ENCODE results near the gene GNG12. TPM values are rescaled to one million over a fixed set of nuclear protein-coding genes. Genes with fewer than 3 reads are reported as not detected.
A peak's percentile ranks its signal among the peaks of the same experiment; 100 is the strongest.

GNG12 gene
- total RNA-seq = 100 to 1,000 TPM; 146 to 162 TPM
- long read RNA-seq, full-length matches to known transcripts = 284 of 349 reads
- long read RNA-seq, partial matches to known transcripts = 7 of 349 reads
- long read RNA-seq, other reads (novel, unspliced or antisense) = 58 of 349 reads

- intact Hi-C loops (cut with DNase I, micrococcal nuclease) = no loop called here
- peak; percentile 75 to 80 for DNase-seq
- peak; percentile 83 for ATAC-seq
Measured at GRCh38 chr1:67832737-67833601, at the start of gene GNG12. Gene GNG12, minus strand, starts transcription at chr1:67833467. Its CDS starts 125,781 bp downstream, at chr1:67707686.

- ATAC-seq = no peak
- intact Hi-C loops (cut with DNase I, micrococcal nuclease) = no loop called here
- DNase-seq = no peak
Measured at GRCh38 chr1:67882196-67882958, 49.1 kb upstream of the GNG12 start.

- ATAC-seq (peak; percentile 92), DNase-seq (no peak)
- intact Hi-C loops (cut with DNase I, micrococcal nuclease) = no loop called here
Measured at GRCh38 chr1:67880056-67880601, 46.9 kb upstream of the GNG12 start.

- ATAC-seq (no peak), DNase-seq (no peak)
- intact Hi-C loops (cut with DNase I, micrococcal nuclease) = no loop called here
Measured at GRCh38 chr1:67879485-67879884, 46.2 kb upstream of the GNG12 start.

GRCh38 chr1:67874501-67875111 is 41.3 kb upstream of the GNG12 start:
- ATAC-seq (no peak), DNase-seq (no peak)
- intact Hi-C loops (cut with DNase I, micrococcal nuclease) = no loop called here

GRCh38 chr1:67869233-67869632 is 36.0 kb upstream of the GNG12 start:
- intact Hi-C loops (cut with DNase I, micrococcal nuclease) = no loop called here
- ATAC-seq = no peak
- no peak for DNase-seq

GRCh38 chr1:67863637-67864036 is 30.4 kb upstream of the GNG12 start:
- ATAC-seq = no peak
- intact Hi-C loops (cut with DNase I, micrococcal nuclease) = no loop called here
- no peak for DNase-seq

- ATAC-seq (no peak), DNase-seq (no peak)
- intact Hi-C loops (cut with DNase I, micrococcal nuclease) = no loop called here
Measured at GRCh38 chr1:67862685-67863084, 29.4 kb upstream of the GNG12 start.

GRCh38 chr1:67861856-67862516 is 28.7 kb upstream of the GNG12 start:
- DNase-seq = no peak
- ATAC-seq = no peak
- intact Hi-C loops (cut with DNase I, micrococcal nuclease) = no loop called here

- intact Hi-C loops (cut with DNase I, micrococcal nuclease) = no loop called here
- DNase-seq (no peak), ATAC-seq (no peak)
Measured at GRCh38 chr1:67860776-67861175, 27.5 kb upstream of the GNG12 start.

GRCh38 chr1:67856921-67857320 is 23.7 kb upstream of the GNG12 start:
- DNase-seq = no peak
- no peak for ATAC-seq
- intact Hi-C loops (cut with DNase I, micrococcal nuclease) = loop anchor here in 1 of 2 donors (10.0 kb wide), 1 partner anchor 488 kb away; no protein-coding TSS in a partner anchor

- ATAC-seq = no peak
- intact Hi-C loops (cut with DNase I, micrococcal nuclease) = loop anchor here in 1 of 2 donors (10.0 kb wide), 1 partner anchor 489 kb away; no protein-coding TSS in a partner anchor
- no peak for DNase-seq
Measured at GRCh38 chr1:67855961-67856360, 22.7 kb upstream of the GNG12 start.

GRCh38 chr1:67855444-67855843 is 22.2 kb upstream of the GNG12 start:
- no peak for DNase-seq
- intact Hi-C loops (cut with DNase I, micrococcal nuclease) = loop anchor here in 1 of 2 donors (10.0 kb wide), 1 partner anchor 489 kb away; no protein-coding TSS in a partner anchor
- ATAC-seq = no peak

GRCh38 chr1:67853704-67854103 is 20.4 kb upstream of the GNG12 start:
- peak; percentile 64 for ATAC-seq
- intact Hi-C loops (cut with DNase I, micrococcal nuclease) = loop anchor here in 1 of 2 donors (5.0 to 10.0 kb wide), 2 partner anchors 259 to 491 kb away; no protein-coding TSS in a partner anchor

GRCh38 chr1:67851800-67852199 is 18.5 kb upstream of the GNG12 start:
- DNase-seq (no peak), ATAC-seq (no peak)
- intact Hi-C loops (cut with DNase I, micrococcal nuclease) = loop anchor here in 1 of 2 donors (5.0 to 10.0 kb wide), 2 partner anchors 261 to 493 kb away; no protein-coding TSS in a partner anchor

More at GRCh38 chr1:67853704-67854103, 20.4 kb upstream of the GNG12 start:
- peak in 1 of 2 donors; percentile 62 for DNase-seq

GRCh38 chr1:67850611-67851075 is 17.4 kb upstream of the GNG12 start:
- intact Hi-C loops (cut with DNase I, micrococcal nuclease) = loop anchor here in 1 of 2 donors (5.0 to 10.0 kb wide), 2 partner anchors 262 to 494 kb away; no protein-coding TSS in a partner anchor
- peak; percentile 75 to 89 for DNase-seq
- ATAC-seq = peak; percentile 95

GRCh38 chr1:67850151-67850551 is 16.9 kb upstream of the GNG12 start:
- intact Hi-C loops (cut with DNase I, micrococcal nuclease) = loop anchor here in 1 of 2 donors (5.0 to 10.0 kb wide), 2 partner anchors 262 to 495 kb away; no protein-coding TSS in a partner anchor
- no peak for DNase-seq
- peak; percentile 56 for ATAC-seq

GRCh38 chr1:67847466-67847865 is 14.2 kb upstream of the GNG12 start:
- no peak for ATAC-seq
- DNase-seq = no peak
- intact Hi-C loops (cut with DNase I, micrococcal nuclease) = no loop called here

Data from left colon (tissue), 2 donors.